Type B pancreatic cell (in vitro differentiated cells): ENCODE results near the gene AGMO. TPM values are rescaled to one million over a fixed set of nuclear protein-coding genes. Genes with fewer than 3 reads are reported as not detected.
A peak's percentile ranks its signal among the peaks of the same experiment; 100 is the strongest.
"Not testable (repeated sequence)": the region's sequence is repeated elsewhere in the genome, so short reads cannot be mapped to it uniquely, and the experiment has no call there.

Source experiments
- DNase-seq: peaks from one replicate; pipeline ENCODE4 v3.0.0; 2021; ENCODE audit warnings: mixed read lengths; ENCODE audit not compliant: unreplicated experiment; ENCODE audit errors: extremely low spot score
- H3K27ac Mint-ChIP-seq: 2 replicates; pipeline ENCODE4 v1.8.0; 2021; ENCODE audit warnings: mild to moderate bottlenecking, mixed read lengths
- H3K27me3 Mint-ChIP-seq: 2 replicates; pipeline ENCODE4 v1.8.0; 2021; ENCODE audit warnings: mixed read lengths
- H3K36me3 Mint-ChIP-seq: 2 replicates; pipeline ENCODE4 v1.8.0; 2021; ENCODE audit warnings: mixed read lengths
- H3K4me1 Mint-ChIP-seq: one replicate; pipeline ENCODE4 v1.8.0; 2021; ENCODE audit warnings: mixed read lengths; ENCODE audit not compliant: unreplicated experiment
- H3K4me3 Mint-ChIP-seq: 2 replicates; pipeline ENCODE4 v1.8.0; 2021; ENCODE audit warnings: mild to moderate bottlenecking, mixed read lengths
- H3K9me3 Mint-ChIP-seq: 2 replicates; pipeline ENCODE4 v1.8.0; 2021; ENCODE audit warnings: mixed read lengths
- total RNA-seq: library from RNA; stranded (reverse); gene quantifications from 2 replicates; pipeline ENCODE4 v1.2.1, GENCODE V29; 2021; ENCODE audit warnings: low replicate concordance
- TF ChIP-seq, protein P1 (sequence below): fragments of 200-600 bp; sonication (generic); conservative IDR thresholded peaks from 2 replicates; pipeline ENCODE4 v1.5.0; 2021; ENCODE audit warnings: antibody characterized with exemption, mild to moderate bottlenecking

The AGMO gene
- total RNA-seq, 1 donor from 2014 or later: 0.41 TPM

- H3K9me3 Mint-ChIP-seq: no peaks in the 10 kb centered on the region
- TF ChIP-seq, protein P1, sequence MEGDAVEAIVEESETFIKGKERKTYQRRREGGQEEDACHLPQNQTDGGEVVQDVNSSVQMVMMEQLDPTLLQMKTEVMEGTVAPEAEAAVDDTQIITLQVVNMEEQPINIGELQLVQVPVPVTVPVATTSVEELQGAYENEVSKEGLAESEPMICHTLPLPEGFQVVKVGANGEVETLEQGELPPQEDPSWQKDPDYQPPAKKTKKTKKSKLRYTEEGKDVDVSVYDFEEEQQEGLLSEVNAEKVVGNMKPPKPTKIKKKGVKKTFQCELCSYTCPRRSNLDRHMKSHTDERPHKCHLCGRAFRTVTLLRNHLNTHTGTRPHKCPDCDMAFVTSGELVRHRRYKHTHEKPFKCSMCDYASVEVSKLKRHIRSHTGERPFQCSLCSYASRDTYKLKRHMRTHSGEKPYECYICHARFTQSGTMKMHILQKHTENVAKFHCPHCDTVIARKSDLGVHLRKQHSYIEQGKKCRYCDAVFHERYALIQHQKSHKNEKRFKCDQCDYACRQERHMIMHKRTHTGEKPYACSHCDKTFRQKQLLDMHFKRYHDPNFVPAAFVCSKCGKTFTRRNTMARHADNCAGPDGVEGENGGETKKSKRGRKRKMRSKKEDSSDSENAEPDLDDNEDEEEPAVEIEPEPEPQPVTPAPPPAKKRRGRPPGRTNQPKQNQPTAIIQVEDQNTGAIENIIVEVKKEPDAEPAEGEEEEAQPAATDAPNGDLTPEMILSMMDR: no peak
Observed at GRCh38 chr7:15308821-15309220, 253.0 kb downstream of the AGMO start.

GRCh38 chr7:15306296-15306695 lies 255.5 kb downstream of the AGMO start:
- TF ChIP-seq, protein P1: no peak
- Mint-ChIP-seq H3K27me3 (no peaks in the 10 kb centered on the region), H3K4me3 (no peak overlapping the region), H3K4me1 (peaks cover 4% of the 10 kb centered on the region), H3K27ac (no peak overlapping the region), H3K36me3 (no peaks in the 10 kb centered on the region), H3K9me3 (no peaks in the 10 kb centered on the region)
- no peak for DNase-seq

More at GRCh38 chr7:15308821-15309220, 253.0 kb downstream of the AGMO start:
- no peak overlapping the region for H3K4me3 Mint-ChIP-seq
- H3K27me3 Mint-ChIP-seq: no peaks in the 10 kb centered on the region
- no peaks in the 10 kb centered on the region for H3K36me3 Mint-ChIP-seq
- DNase-seq: no peak
- no peak overlapping the region for H3K27ac Mint-ChIP-seq
- H3K4me1 Mint-ChIP-seq: peaks cover 4% of the 10 kb centered on the region

GRCh38 chr7:15305002-15305600 lies 256.7 kb downstream of the AGMO start:
- H3K27ac Mint-ChIP-seq: no peak overlapping the region
- TF ChIP-seq, protein P1: peak; percentile 87
- H3K4me1 Mint-ChIP-seq: peaks cover 4% of the 10 kb centered on the region
- no peaks in the 10 kb centered on the region for H3K36me3 Mint-ChIP-seq
- no peak overlapping the region for H3K4me3 Mint-ChIP-seq
- H3K27me3 Mint-ChIP-seq: no peaks in the 10 kb centered on the region
- H3K9me3 Mint-ChIP-seq: no peaks in the 10 kb centered on the region
- no peak for DNase-seq

DNA sequence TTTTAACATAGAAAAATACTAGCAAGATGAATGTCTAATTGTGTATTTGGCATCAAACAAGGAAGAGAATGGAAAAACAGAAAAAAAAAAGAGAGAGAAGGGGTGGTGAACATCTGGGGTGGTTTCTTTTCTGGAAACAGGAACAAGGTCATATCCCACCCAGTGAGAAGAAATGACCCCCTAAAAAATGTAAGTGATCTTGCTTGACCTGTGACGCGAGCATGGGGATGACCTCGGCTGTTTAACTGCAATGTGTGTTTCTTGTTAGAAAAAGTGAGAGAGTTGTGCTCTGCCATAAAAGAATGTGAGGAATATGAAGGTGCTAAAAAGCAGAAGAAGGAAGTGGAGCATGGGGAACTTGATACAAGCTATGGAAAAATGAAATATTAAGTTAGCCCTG lies 258.5 kb downstream of the AGMO start:
- Mint-ChIP-seq H3K4me3 (no peak overlapping the region), H3K9me3 (no peaks in the 10 kb centered on the region), H3K27ac (no peak overlapping the region), H3K36me3 (no peaks in the 10 kb centered on the region), H3K27me3 (no peaks in the 10 kb centered on the region), H3K4me1 (peaks cover 4% of the 10 kb centered on the region)
- DNase-seq: no peak
- TF ChIP-seq, protein P1: no peak

DNA sequence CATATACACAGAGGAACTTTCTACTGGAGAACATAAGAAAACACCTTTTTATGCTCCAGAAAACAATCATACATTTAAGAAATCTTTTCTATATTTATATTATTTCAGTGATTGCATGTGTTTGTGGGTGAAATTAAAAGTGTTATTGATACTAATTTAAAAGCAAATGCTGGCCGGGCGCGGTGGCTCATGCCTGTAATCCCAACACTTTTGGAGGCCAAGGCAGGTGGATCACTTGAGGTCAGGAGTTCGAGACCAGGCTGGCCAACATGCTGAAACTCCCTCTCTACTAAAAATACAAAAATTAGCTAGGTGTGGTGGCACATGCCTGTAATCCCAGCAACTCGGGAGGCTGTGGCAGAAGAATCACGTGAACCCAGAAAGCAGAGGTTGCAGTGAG lies 260.8 kb downstream of the AGMO start:
- H3K4me3 Mint-ChIP-seq, H3K36me3 Mint-ChIP-seq, H3K4me1 Mint-ChIP-seq, H3K27ac Mint-ChIP-seq, DNase-seq, H3K27me3 Mint-ChIP-seq, H3K9me3 Mint-ChIP-seq: not testable (repeated sequence)

DNA sequence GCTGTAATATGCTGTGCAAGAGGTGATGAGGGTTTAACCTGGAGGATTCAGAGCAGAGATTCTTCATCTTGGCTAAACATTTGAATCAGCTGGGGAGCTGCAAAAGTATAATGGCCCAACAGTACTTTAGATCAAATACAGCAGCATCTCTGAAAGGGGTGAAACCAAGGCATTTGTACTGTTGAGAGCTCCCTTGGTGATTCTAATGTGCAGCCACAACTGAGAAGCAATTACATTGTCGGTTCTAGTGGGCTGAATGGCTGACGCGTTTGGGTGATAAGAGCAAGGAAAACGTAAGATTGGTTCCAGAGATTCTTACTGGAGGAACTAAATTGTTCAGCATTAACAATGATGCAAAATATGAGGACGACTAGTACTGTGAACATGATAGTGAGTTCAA lies 269.7 kb downstream of the AGMO start:
- no peaks in the 10 kb centered on the region for H3K36me3 Mint-ChIP-seq
- TF ChIP-seq, protein P1: no peak

More for the DNA sequence above, 269.7 kb downstream of the AGMO start:
- Mint-ChIP-seq H3K4me1 (peaks cover 8% of the 10 kb centered on the region), H3K9me3 (no peaks in the 10 kb centered on the region), H3K27me3 (no peaks in the 10 kb centered on the region), H3K4me3 (no peak overlapping the region), H3K27ac (no peak overlapping the region)
- DNase-seq: no peak
